GM18511 (cell line): Measurements from ENCODE around the gene PADI6.
"Not testable (repeated sequence)": the region's sequence is repeated elsewhere in the genome, so short reads cannot be mapped to it uniquely, and the experiment has no call there.

Experiments used
- ATAC-seq: cut with Tn5 transposase; IDR thresholded peaks from one replicate; pipeline ENCODE4 v1.9.1; 2021; ENCODE audit warnings: mild to moderate bottlenecking, moderate library complexity; ENCODE audit not compliant: unreplicated experiment

PADI6 gene

DNA sequence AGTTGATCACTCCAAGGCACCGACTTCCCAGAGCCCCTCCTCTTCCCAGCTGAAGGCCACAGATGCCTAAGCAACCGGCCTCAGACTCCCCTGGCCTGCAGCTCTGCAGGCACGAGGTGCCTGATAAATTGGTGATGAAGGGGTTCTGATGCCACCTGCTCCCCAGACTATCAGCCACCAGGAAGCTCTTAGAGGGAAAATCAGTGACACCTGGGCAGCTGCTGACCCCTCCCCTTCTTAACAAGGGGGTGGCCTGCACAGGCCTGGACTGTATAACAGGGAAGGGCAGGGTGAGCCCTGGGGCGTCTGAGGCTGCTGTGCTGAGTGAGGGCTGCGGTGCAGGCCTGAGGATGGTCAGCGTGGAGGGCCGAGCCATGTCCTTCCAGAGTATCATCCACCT lies at the start of gene PADI6:
Gene PADI6 (plus strand): TSS at position 301 of the 400 bp plus-strand sequence. CDS start 50 bp downstream, at position 351.
- ATAC-seq = no peak

DNA sequence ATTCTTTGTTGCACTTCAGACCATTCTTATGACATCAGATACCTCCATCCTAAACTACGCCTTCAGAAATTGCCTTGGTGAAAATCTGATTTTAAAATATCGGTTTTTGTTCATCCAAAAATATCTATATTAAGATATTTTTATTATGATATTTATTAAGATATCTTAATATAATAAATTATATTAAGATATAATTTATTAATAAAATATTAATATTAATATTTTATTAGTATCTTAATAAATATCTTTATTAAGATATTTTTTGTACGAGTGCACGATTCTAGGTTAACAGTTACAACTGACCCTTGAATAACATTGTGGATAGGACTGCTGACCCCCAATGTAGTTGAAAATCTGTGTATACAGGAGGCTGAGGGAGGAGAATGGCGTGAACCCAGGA lies 43.1 kb upstream of the PADI6 start:
- ATAC-seq = no peak

DNA sequence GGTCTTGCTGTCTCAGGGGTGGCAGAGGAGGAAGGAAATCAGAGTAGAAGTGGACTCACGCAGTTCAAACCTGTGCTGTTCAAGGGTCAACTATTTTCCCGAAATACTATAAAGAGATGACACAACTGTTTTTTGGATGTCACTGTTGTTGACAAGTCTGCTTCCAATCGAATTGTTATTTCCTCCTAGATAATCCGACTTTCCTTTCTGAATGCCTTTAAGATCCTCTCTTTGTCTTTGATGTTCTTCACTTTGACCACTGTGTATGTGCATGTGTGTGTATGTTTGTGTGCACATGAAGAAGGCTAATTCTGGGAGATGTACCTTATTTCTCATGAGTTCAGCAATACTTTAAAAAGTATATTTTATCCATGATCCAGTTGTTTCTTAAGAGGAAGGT lies 42.4 kb upstream of the PADI6 start:
- ATAC-seq = no peak

DNA sequence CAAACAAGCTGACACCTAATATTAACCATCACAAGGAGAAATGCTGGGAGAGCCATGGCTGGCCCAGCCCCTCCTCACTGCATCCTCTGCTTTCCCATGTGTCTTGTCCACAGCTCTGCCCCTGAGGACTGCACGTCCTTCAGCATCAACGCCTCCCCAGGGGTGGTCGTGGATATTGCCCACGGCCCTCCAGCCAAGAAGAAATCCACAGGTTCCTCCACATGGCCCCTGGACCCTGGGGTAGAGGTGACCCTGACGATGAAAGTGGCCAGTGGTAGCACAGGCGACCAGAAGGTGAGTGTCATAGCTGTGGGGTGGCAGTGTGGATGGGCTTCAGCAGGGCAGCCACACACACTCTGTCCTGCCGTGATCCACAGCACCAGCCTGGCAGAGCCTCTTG lies 41.1 kb upstream of the PADI6 start:
- no peak for ATAC-seq

GRCh38 chr1:17333081-17333480 lies 38.9 kb upstream of the PADI6 start:
- no peak for ATAC-seq

DNA sequence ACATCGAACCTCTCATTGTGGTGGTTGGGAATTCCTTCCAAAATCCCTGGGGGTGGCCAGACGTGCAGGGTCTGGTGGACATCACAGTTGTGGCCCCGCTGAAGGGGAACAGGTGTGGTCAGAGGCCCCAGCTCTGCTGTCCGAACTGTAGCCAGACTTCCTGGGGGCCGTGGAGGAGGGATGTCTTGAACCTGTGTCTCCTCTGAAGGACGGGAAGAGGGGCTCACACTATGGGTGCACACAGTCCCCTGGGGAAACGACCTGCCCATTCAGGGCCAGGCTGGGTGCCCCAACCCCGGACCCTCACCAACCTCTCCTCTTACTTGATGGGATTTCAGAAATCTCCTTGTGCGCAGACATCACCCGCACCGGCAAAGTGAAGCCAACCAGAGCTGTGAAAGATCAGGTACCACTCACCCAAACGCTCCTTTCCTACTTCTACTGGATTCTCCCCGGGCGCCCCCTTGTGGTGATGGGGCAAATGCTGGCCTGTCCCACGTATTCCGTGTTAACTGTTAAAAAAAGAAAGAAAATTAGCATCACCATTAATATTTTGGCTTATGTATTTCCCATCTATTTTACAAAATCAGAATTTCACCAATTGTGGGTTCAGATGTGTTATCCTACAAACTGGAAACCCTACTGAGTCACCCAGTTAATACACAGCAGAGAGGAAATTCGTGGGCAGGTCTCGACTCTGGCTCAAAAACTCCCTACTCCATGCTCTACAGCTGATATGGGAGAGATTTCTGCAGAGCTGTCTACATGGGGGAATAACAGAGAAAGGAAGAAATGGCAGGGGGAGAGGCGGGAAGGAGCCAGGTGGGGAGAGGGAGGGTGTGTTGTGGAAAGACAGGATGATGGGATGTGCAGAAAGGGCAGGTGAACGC lies 35.9 kb upstream of the PADI6 start:
- ATAC-seq = no peak

DNA sequence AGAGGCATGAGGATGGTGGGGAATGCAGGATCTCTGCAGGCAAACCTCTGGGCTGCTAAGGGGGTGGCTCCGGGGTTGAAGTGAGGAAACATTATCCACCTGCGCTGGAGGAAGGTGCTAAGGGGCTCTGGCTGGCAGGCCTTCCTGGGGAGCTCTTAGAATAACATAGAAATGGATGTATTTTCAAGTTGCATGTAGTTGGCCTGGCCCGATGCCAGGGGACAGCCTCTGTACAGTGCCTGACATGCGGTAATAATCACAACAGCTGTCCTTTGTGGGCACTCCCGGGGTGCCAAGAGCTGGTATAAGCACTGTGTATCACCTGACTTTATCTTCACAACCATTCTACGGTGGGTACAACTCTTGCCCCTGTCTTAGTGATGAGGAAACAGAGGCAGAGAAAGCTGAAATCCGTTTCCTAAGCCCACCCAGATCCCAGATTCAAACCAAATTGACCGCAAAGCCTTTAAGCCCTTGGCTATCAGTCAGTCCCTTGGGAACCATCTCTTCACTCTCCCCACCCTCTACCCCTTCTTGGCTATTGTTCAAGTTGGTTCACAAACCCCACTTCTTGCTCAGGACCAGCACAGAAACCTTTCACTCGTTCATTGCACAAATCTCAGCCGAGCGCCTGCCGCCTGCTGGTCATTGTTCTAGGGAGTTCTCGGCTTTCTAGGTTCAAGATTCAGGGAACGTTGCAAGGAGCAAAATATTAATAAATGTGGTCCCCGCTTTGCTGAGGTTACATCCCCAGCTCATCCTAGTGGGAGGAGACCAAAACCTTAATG lies 33.1 kb upstream of the PADI6 start:
- no peak for ATAC-seq

- no peak for ATAC-seq
Observed at GRCh38 chr1:17339521-17339920, 32.5 kb upstream of the PADI6 start.

DNA sequence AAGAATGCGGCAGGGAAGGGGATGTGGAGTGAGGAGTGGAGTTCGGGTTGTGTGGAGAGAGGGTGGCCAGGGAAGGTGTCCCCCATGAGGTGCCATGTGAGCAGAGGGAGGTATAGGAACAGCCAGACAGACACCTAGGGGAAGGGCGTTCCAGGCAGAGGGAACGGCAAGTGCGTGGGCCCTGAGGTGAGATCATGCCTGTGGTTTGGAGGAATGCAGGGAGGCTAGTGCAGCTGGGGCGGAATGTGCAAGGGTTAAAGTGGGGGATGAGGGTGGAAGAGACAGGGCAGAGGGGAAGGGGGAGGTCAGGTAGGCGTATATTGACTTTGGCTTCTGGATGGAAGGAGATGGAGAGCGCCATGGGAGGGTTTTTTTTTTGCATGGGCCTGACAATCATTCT lies 31.6 kb upstream of the PADI6 start:
- no peak for ATAC-seq

DNA sequence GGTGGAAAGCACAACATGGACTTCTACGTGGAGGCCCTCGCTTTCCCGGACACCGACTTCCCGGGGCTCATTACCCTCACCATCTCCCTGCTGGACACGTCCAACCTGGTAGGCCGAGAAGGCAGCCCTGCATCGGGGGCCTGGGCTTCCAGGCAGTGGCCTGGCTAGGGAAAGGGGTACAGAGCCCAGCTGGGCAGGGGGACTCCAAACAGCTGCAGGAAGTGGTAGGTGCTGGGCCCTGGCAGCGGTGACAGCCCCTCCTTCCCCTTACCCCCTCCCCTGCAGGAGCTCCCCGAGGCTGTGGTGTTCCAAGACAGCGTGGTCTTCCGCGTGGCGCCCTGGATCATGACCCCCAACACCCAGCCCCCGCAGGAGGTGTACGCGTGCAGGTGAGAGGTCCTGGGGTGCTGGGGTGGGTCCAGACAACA lies 30.0 kb upstream of the PADI6 start:
- ATAC-seq = no peak

DNA sequence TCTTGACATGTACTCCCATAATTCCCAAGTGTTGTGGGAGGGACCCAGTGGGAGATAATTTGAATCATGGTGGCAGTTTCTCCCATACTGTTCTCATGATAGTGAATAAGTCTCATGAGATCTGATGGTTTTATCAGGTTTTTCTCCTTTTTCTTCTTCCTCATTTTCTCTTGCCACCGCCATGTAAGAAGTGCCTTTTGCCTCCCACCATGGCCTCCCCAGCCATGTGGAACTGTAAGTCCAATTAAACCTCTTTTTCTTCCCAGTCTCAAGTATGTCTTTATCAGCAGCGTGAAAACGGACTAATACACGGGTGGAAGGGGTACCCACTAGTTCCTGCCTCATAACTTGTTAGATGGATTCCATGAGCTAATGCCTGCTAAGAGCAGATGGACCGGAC lies 26.5 kb upstream of the PADI6 start:
- ATAC-seq = not testable (repeated sequence)

- no peak for ATAC-seq
Observed at GRCh38 chr1:17346046-17346789, 25.8 kb upstream of the PADI6 start.

GRCh38 chr1:17347769-17348592 lies 24.0 kb upstream of the PADI6 start:
- ATAC-seq = no peak

DNA sequence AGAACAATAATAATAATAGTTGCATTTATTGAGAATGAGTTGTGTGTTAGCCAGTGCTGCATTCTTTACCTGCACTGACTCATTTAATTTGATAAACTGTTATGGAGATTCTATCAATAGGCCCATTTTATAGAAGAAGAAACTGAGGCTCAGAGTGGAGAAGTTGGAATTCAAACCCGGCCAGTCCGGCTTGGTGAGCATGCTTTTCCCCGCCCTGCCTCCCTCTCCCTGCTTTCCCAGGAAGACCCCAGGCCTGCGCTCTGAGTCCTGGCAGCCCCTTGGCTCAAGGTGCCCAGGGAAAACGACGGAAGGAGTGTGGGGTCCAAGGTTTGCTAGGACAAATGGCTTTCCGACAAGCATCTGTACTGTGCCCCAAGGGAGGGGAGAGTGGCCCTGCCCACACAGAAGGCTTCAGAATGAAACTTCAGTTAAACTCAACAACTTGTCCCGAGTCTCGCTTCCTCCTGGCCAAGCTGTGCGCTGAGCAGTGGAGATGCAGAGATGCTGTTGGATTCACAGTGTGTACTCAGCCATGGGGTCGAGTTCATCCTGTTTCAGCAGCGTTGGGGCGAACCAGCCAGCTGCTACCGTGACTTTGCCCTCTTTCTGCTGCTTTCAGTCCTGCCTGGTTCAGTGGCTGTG lies 23.3 kb upstream of the PADI6 start:
- peak; percentile 82 for ATAC-seq

GRCh38 chr1:17350083-17350482 lies 21.9 kb upstream of the PADI6 start:
- ATAC-seq = no peak

DNA sequence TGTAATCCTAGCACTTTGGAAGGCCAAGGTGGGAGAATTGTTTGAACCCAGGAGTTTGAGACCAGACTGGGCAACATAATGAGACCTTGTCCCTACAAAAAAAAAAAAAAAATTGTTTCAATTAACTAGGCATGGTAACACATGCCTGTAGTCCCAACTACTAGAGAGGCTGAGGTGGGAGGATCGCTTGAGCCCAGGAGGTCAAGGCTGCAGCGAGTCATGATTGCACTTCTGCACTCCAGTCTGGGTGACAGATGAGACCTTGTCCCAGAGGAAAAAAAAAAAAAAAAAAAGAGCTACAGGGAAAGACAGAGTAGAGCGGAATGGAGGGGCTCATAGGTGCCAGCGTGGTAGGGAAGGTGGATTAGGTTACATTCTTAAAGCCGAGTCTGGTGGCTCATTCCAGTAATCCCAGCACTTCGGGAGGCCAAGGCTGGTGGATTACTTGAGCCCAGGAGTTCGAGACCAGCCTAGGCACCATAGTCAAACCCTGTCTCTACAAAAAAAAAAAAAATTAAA lies 21.0 kb upstream of the PADI6 start:
- ATAC-seq = no peak

DNA sequence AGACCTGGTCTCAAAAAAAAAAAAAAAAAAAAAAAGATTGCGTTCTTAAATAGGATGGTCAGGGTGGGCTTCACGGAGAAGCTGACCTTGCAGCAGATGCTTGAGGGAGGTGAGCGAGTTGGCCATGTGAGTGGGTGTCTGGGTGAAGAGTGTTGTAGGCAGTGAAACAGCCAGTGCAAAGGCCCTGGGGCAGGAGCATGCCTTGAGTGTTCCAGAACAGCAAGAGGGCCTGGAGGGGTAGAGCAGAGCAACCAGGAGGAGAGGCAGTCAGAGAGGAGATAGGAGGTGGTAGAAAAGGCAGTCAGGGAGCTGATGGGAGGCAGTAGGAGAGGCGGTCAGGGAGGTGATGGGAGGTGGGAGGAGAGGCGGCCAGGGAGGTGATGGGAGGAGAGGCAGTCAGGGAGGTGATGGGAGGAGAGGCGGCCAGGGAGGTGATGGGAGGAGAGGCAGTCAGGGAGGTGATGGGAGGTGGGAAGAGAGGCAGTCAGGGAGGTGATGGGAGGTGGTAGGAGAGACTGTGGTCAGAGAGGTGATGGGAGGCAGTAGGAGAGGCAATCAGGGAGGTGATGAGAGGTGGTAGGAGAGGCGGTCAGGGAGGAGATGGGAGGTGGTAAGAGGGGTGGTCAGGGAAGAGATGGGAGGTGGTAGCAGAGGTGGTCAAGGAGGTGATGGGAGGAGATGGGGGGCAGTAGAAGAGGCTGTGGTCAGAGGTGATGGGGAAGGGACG lies 20.2 kb upstream of the PADI6 start:
- ATAC-seq = no peak

GRCh38 chr1:17352419-17352909 lies 19.5 kb upstream of the PADI6 start:
- ATAC-seq = no peak

DNA sequence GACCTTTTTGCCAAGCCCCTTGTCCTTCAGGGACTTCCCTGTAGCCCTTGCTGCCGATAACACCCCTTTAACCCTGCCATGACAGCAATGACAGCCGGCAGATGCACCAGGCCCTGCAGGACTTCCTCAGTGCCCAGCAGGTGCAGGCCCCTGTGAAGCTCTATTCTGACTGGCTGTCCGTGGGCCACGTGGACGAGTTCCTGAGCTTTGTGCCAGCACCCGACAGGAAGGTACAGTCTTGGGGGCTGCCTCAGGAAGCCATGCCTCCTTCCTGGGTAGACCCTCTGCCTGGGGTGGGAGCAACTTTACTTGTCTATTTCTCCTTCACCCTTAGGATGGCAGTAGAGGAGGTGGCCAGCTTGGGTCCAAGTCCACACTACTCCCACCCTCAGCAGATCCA lies 16.1 kb upstream of the PADI6 start:
- ATAC-seq = no peak
